Pons (tissue), 1 donor: ENCODE data around the gene SLC5A12.
A peak's percentile ranks its signal among the peaks of the same experiment; 100 is the strongest.
"Not testable (repeated sequence)": the region's sequence is repeated elsewhere in the genome, so short reads cannot be mapped to it uniquely, and the experiment has no call there.

ENCODE experiments used
- DNase-seq: peaks from one replicate; pipeline ENCODE4 v3.0.0-alpha.2; 2016; ENCODE audit warnings: low spot score

SLC5A12 gene

DNA sequence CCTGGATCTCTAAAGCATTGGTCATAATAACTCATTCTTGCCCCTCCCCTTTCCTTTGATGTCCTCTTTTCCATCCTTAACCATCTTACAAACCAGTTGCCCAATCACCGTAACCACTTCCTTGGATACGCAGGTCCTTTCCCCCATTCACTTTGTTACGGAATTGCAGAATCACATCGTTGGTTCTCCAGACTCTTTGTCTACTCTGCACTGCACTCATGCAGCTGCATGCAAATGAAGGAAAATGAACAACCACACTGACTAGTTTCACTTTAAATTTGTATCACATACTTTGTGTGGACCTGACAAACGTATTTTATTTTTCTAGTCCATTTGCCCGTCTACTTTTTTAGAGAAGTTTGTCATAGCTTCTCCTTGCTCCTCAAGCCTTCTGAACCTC is 69.9 kb downstream of the SLC5A12 start:
- DNase-seq: no peak

DNA sequence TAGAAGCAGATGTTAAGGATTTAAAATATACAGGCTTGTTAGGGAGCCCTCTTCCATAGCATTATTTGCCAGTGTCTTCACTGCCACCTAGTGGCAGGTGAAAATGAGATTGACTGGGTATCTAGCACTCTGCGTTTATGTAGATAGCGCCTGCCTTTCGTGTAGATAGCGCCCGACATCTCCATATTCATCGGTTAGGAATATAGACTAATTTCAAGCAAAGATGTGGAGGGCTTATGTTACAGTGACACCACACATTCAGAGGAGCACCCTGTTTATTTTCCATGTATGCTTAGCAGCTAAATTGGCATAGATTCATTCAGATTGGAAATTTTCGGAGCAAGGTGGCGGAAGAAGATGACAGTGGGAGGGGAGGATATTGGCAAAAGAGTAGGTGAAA is 72.0 kb downstream of the SLC5A12 start:
- DNase-seq: peak; percentile 80

DNA sequence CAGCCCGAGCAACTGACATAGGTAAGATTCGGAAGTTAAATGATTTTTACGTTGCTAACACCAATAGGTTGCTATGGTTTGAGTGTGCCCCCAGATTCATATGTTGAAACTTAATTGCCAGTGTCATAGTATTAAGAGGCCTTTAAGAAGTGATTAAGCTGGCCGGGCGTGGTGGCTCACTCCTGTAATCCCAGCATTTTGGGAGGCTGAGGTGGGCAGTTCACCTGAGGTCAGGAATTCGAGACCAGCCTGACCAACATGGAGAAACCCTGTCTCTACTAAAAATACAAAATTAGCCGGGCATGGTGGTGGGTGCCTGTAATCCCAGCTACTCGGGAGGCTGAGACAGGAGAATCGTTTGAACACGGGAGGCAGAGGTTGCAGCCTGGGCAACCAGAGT is 78.5 kb downstream of the SLC5A12 start:
- not testable (repeated sequence) for DNase-seq

GRCh38 chr11:26632691-26633159 is 89.1 kb downstream of the SLC5A12 start:
- DNase-seq: no peak

GRCh38 chr11:26626346-26626745 is 95.5 kb downstream of the SLC5A12 start:
- no peak for DNase-seq

GRCh38 chr11:26623076-26623659 is 98.7 kb downstream of the SLC5A12 start:
- no peak for DNase-seq

GRCh38 chr11:26622181-26622580 is 99.7 kb downstream of the SLC5A12 start:
- DNase-seq: no peak

- no peak for DNase-seq
Observed at GRCh38 chr11:26621132-26621531, 100.7 kb downstream of the SLC5A12 start.

DNA sequence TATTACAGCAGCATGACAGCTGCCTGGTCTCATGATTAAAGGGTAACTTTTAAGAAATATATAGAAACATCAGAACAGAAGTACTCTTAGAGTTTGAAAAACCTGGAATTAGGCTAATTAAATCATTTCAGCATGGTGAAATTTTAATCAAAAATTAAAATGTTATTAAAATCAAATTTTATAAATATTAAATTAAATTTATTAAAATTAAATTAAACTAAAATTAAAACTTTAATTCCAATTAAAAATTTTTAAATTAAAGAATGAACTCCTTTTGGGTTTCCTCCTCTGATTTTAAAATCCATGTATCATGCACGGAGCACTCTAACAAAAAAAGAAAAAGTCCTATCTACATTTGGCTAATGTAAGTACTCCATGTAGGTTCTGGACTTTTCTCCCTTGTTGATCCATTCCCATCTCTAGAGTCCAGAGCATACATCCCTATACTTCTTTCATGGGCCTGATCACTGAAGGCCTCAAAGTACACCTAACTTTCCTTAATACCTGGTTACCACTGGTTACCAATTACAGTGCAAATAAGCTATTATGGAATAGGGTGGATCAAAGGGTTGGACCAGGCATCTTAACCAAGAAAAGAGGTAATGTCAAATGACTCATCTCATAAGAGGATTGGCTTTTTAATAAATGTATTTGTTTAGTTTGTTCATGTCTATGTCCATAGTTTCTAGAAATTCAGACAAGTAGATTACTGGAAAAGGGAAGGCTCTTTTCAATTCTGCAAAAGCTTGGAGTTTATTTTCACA is 101.4 kb downstream of the SLC5A12 start:
- no peak for DNase-seq

DNA sequence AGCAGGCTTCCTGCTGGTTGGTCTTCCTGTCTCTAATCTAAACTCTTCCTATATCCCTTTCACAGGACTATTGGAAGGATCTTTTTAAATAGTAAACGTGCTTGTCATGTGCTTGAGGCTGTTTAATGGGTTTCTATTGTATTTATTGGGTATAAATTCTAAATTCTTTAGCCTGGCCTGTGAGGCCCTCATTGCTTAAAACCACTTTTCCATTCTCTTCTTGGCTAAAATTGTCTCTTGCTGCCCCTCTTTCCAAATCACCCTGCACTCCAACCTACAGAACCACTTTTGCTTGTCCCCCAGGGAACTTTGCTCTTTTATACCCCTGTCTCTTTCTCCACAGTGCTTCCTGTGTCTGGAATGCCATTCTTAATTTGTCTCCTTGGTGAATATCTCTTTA is 103.4 kb downstream of the SLC5A12 start:
- DNase-seq: no peak
